Epithelial cell of proximal tubule (primary cell): ENCODE data around the gene FBRSL1. TPM values are rescaled to one million over a fixed set of nuclear protein-coding genes. Genes with fewer than 3 reads are reported as not detected.

ENCODE experiments used
- DNase-seq: peaks from one replicate; pipeline ENCODE4 v3.0.0-alpha.2; 2011; ENCODE audit warnings: low read depth
- H3K4me3 ChIP-seq: 2 replicates; pipeline ENCODE4 v1.5.1; 2011; ENCODE audit warnings: low read depth, mild to moderate bottlenecking, low read length
- CTCF ChIP-seq: conservative IDR thresholded peaks from 2 replicates; pipeline ENCODE4 v1.5.1; 2012; ENCODE audit warnings: low read depth, mild to moderate bottlenecking, low read length
- total RNA-seq: library from RNA; depleted of rRNA; stranded (reverse); fragments of >200 nt; gene quantifications from 2 replicates; pipeline ENCODE4 v1.2.3, GENCODE V29; 2015

Gene FBRSL1
- total RNA-seq, 1 donor from 2014 or later = 95.9 TPM

GRCh38 chr12:132454933-132455418 is 35.0 kb upstream of the FBRSL1 start:
- DNase-seq = no peak
- no peak for TF ChIP-seq CTCF
- no peak overlapping the region for H3K4me3 ChIP-seq

- DNase-seq = no peak
- H3K4me3 ChIP-seq = no peak overlapping the region
- no peak for TF ChIP-seq CTCF
Observed at GRCh38 chr12:132455565-132455964, 34.4 kb upstream of the FBRSL1 start.

- no peak for DNase-seq
- TF ChIP-seq CTCF = no peak
- no peak overlapping the region for H3K4me3 ChIP-seq
Observed at GRCh38 chr12:132456186-132456943, 33.6 kb upstream of the FBRSL1 start.

GRCh38 chr12:132456944-132457495 is 32.9 kb upstream of the FBRSL1 start:
- no peak for TF ChIP-seq CTCF
- no peak overlapping the region for H3K4me3 ChIP-seq
- no peak for DNase-seq

GRCh38 chr12:132458441-132458840 is 31.5 kb upstream of the FBRSL1 start:
- no peak for TF ChIP-seq CTCF
- no peak for DNase-seq
- no peak overlapping the region for H3K4me3 ChIP-seq

GRCh38 chr12:132458846-132459641 is 30.9 kb upstream of the FBRSL1 start:
- H3K4me3 ChIP-seq = no peak overlapping the region
- no peak for TF ChIP-seq CTCF
- DNase-seq = no peak
